Measurements from ENCODE around the gene LPIN3. TPM values are rescaled to one million over a fixed set of nuclear protein-coding genes. Genes with fewer than 3 reads are reported as not detected.

The LPIN3 gene
- total and polyA plus RNA-seq, 2 of the 8 experiments (the other 6 are each of a cell fraction or from before 2014, with no cell fraction given), result 3.7 to 3.9 TPM

- no peak for TF ChIP-seq SP1 (IDR thresholded peaks at IDR 0.05; ENCODE audit: low read depth, low read length)
- TF ChIP-seq USF2 (IDR thresholded peaks at IDR 0.05; ENCODE audit: low read length), result no peak
- TF ChIP-seq TBP (IDR thresholded peaks at IDR 0.05; ENCODE audit: low read depth, low read length), result no peak
- no peak for TF ChIP-seq YY1 (IDR thresholded peaks at IDR 0.05; ENCODE audit: low read depth, low read length)
- TF ChIP-seq RBBP5 (IDR thresholded peaks at IDR 0.05; ENCODE audit: borderline replicate concordance, low read depth, low read length), result no peak
- no peak for TF ChIP-seq HDAC2 (IDR thresholded peaks at IDR 0.05; ENCODE audit: borderline replicate concordance in 1 of 2, low read depth in 2 of 2, low read length in 2 of 2)
Measured at GRCh38 chr20:41363601-41364000, 23.0 kb downstream of the LPIN3 start (continued).

All from H1 (cell line).